SU-DHL-6 (cell line): Measurements from ENCODE around the gene TNFRSF11A.

ENCODE experiments used
- H2AFZ ChIP-seq: fragments of 200-600 bp; sonication (generic); 2 replicates; pipeline ENCODE4 v1.6.1; 2014; ENCODE audit warnings: low read depth, mild to moderate bottlenecking, moderate library complexity, mixed read lengths, antibody characterized with exemption, low read length; ENCODE audit not compliant: severe bottlenecking
- H3F3A ChIP-seq: fragments of 200-600 bp; shearing (Covaris generic); 2 replicates; pipeline ENCODE4 v1.6.0; 2016; ENCODE audit warnings: antibody characterized with exemption, mild to moderate bottlenecking; ENCODE audit not compliant: insufficient read depth
- H3K27ac ChIP-seq: fragments of 200-600 bp; sonication (generic); 2 replicates; pipeline ENCODE4 v1.5.1; 2016; ENCODE audit warnings: low read depth, mild to moderate bottlenecking, low read length, moderate library complexity, mixed read lengths
- H3K27me3 ChIP-seq: fragments of 200-600 bp; sonication (generic), shearing (Covaris generic); 2 replicates; pipeline ENCODE4 v1.6.0; 2014; ENCODE audit warnings: mild to moderate bottlenecking, low read length
- H3K36me3 ChIP-seq: fragments of 200-600 bp; sonication (generic); 2 replicates; pipeline ENCODE4 v1.6.1; 2014; ENCODE audit warnings: mild to moderate bottlenecking, low read length, mixed read lengths
- H3K4me2 ChIP-seq: fragments of 300-600, 200-600 bp; shearing (Covaris generic), sonication (generic); 2 replicates; pipeline ENCODE4 v1.6.0; 2014; ENCODE audit warnings: low read length, low read depth, mild to moderate bottlenecking; ENCODE audit not compliant: poor library complexity, severe bottlenecking
- H3K4me3 ChIP-seq: fragments of 200-600 bp; sonication (generic); 2 replicates; pipeline ENCODE4 v1.5.1; 2014; ENCODE audit warnings: antibody characterized with exemption, low read length, mild to moderate bottlenecking, mixed read lengths; ENCODE audit not compliant: insufficient read depth, poor library complexity, severe bottlenecking
- H3K79me2 ChIP-seq: fragments of 200-600 bp; sonication (generic); 2 replicates; pipeline ENCODE4 v1.6.1; 2014; ENCODE audit warnings: mild to moderate bottlenecking, low read length, moderate library complexity; ENCODE audit not compliant: insufficient read depth
- H3K9ac ChIP-seq: fragments of 200-600 bp; sonication (generic); 2 replicates; pipeline ENCODE4 v1.7.0; 2014; ENCODE audit warnings: mild to moderate bottlenecking, low read length
- H3K9me2 ChIP-seq: fragments of 200-600 bp; sonication (generic); replicated peaks from 2 replicates; pipeline ENCODE4 v1.6.1; 2014; ENCODE audit warnings: low read length; ENCODE audit not compliant: insufficient read depth
- H3K9me3 ChIP-seq: fragments of 200-600 bp; sonication (generic); 2 replicates; pipeline ENCODE4 v1.6.1; 2014; ENCODE audit warnings: low read length, mixed read lengths; ENCODE audit not compliant: insufficient read depth
- H4K20me1 ChIP-seq: fragments of 200-600 bp; sonication (generic); 2 replicates; pipeline ENCODE4 v1.6.1; 2014; ENCODE audit warnings: low read depth, mild to moderate bottlenecking, antibody characterized with exemption, low read length, moderate library complexity, mixed read lengths
- EZH2phosphoT487 ChIP-seq: fragments of 200-600 bp; sonication (generic), shearing (Covaris generic); conservative IDR thresholded peaks from 2 replicates; pipeline ENCODE4 v1.6.1; 2018; ENCODE audit warnings: mild to moderate bottlenecking, antibody characterized with exemption, low read length, moderate library complexity, mixed read lengths
- TF ChIP-seq, protein P1 (sequence below): fragments of 200-600 bp; sonication (generic); IDR thresholded peaks from one replicate; pipeline ENCODE4 v1.5.1; 2017; ENCODE audit warnings: antibody characterized with exemption, mild to moderate bottlenecking, low read length, moderate library complexity; ENCODE audit not compliant: insufficient read depth, poor library complexity, severe bottlenecking

Gene TNFRSF11A

DNA sequence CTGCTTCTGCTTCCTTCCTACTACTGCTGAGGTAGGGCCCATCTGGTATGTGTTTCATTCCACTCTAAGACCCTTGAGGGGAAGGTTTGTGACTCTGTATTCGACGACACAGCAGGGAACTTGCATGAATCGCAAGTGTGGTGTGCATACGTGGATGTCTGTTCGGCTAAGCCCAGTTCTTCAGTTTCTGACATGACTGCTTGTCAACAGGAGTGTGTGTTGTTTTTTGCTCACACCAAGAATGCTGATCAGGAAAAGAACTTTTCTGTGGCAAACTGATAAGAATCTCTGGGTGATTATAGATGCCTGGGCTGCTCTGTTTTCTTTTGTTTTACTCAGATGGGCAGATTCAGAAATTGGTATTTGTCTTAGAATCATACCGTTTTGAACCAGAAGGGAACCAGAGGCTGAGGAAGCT lies 22.0 kb downstream of the TNFRSF11A start:
- no peak overlapping the region for H2AFZ ChIP-seq
- no peaks in the 10 kb centered on the region for H3K9me2 ChIP-seq
- no peaks in the 10 kb centered on the region for H4K20me1 ChIP-seq
- no peak overlapping the region for H3K4me3 ChIP-seq
- H3K27ac ChIP-seq = no peak overlapping the region
- H3K4me2 ChIP-seq = no peak overlapping the region
- no peaks in the 10 kb centered on the region for H3K79me2 ChIP-seq
- H3K9me3 ChIP-seq = no peaks in the 10 kb centered on the region
- no peaks in the 10 kb centered on the region for H3K36me3 ChIP-seq
- no peak overlapping the region for H3K9ac ChIP-seq
- H3F3A ChIP-seq = no peaks in the 10 kb centered on the region
- no peaks in the 10 kb centered on the region for H3K27me3 ChIP-seq
- TF ChIP-seq, protein P1, sequence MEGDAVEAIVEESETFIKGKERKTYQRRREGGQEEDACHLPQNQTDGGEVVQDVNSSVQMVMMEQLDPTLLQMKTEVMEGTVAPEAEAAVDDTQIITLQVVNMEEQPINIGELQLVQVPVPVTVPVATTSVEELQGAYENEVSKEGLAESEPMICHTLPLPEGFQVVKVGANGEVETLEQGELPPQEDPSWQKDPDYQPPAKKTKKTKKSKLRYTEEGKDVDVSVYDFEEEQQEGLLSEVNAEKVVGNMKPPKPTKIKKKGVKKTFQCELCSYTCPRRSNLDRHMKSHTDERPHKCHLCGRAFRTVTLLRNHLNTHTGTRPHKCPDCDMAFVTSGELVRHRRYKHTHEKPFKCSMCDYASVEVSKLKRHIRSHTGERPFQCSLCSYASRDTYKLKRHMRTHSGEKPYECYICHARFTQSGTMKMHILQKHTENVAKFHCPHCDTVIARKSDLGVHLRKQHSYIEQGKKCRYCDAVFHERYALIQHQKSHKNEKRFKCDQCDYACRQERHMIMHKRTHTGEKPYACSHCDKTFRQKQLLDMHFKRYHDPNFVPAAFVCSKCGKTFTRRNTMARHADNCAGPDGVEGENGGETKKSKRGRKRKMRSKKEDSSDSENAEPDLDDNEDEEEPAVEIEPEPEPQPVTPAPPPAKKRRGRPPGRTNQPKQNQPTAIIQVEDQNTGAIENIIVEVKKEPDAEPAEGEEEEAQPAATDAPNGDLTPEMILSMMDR = no peak
- no peak for TF ChIP-seq EZH2phosphoT487

DNA sequence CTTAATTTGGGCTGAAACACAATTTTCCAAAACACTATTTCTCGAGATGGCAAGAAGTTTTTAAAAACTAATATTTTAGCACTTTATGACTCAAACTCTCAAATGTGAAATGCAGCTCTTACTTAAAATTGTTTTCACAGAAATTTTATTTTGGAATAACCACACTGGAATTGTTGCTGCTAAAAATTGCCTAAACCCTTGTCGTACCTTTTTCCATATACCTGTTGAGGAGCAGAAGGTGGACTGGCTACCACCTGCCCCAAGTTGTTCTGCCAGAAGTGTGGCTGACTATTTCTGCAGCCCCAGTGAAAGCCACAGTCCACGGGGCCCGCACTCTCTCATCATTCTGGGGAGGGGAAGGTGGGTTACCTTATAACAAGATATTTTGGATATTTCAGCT lies 23.4 kb downstream of the TNFRSF11A start:
- no peaks in the 10 kb centered on the region for H3K27me3 ChIP-seq
- H3F3A ChIP-seq = no peaks in the 10 kb centered on the region
- H3K79me2 ChIP-seq = no peaks in the 10 kb centered on the region
- H3K9me3 ChIP-seq = no peaks in the 10 kb centered on the region
- no peak for TF ChIP-seq EZH2phosphoT487
- TF ChIP-seq, protein P1 = no peak
- no peak overlapping the region for H3K4me3 ChIP-seq
- H3K27ac ChIP-seq = no peak overlapping the region
- H3K9ac ChIP-seq = no peak overlapping the region
- H2AFZ ChIP-seq = no peak overlapping the region
- H3K36me3 ChIP-seq = no peaks in the 10 kb centered on the region
- H3K9me2 ChIP-seq = no peaks in the 10 kb centered on the region
- H4K20me1 ChIP-seq = no peaks in the 10 kb centered on the region
- no peak overlapping the region for H3K4me2 ChIP-seq

- H3K4me3 ChIP-seq = no peak overlapping the region
- no peaks in the 10 kb centered on the region for H3K9me2 ChIP-seq
- no peaks in the 10 kb centered on the region for H3F3A ChIP-seq
- no peak overlapping the region for H3K4me2 ChIP-seq
- no peaks in the 10 kb centered on the region for H3K27me3 ChIP-seq
- H4K20me1 ChIP-seq = no peaks in the 10 kb centered on the region
- H3K9ac ChIP-seq = no peak overlapping the region
- no peak overlapping the region for H2AFZ ChIP-seq
- H3K27ac ChIP-seq = no peak overlapping the region
- no peaks in the 10 kb centered on the region for H3K79me2 ChIP-seq
- no peak for TF ChIP-seq EZH2phosphoT487
- TF ChIP-seq, protein P1 = no peak
- no peaks in the 10 kb centered on the region for H3K9me3 ChIP-seq
- H3K36me3 ChIP-seq = no peaks in the 10 kb centered on the region
Observed at GRCh38 chr18:62353170-62353569, 28.1 kb downstream of the TNFRSF11A start.

DNA sequence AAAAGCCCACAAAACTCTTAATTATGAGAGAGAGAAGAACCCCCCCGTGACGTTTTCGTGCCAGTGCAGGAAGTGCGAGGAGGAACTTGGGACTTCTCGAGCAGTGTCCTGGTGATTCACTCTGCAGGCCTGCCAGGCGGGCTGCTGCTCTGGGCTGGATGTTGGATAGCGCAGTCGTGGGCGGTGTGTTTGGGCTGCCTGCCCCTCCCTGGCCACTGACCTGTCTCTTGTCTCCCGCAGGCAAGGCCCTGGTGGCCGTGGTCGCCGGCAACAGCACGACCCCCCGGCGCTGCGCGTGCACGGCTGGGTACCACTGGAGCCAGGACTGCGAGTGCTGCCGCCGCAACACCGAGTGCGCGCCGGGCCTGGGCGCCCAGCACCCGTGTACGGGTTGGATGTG lies 29.0 kb downstream of the TNFRSF11A start:
- H3K27ac ChIP-seq = no peak overlapping the region
- no peak overlapping the region for H3K9ac ChIP-seq
- no peaks in the 10 kb centered on the region for H3K27me3 ChIP-seq
- H3F3A ChIP-seq = no peaks in the 10 kb centered on the region
- H3K36me3 ChIP-seq = no peaks in the 10 kb centered on the region
- no peak overlapping the region for H3K4me3 ChIP-seq
- no peaks in the 10 kb centered on the region for H3K9me2 ChIP-seq
- H3K4me2 ChIP-seq = no peak overlapping the region
- no peak for TF ChIP-seq EZH2phosphoT487
- TF ChIP-seq, protein P1 = no peak
- no peak overlapping the region for H2AFZ ChIP-seq
- no peaks in the 10 kb centered on the region for H4K20me1 ChIP-seq
- no peaks in the 10 kb centered on the region for H3K79me2 ChIP-seq
- no peaks in the 10 kb centered on the region for H3K9me3 ChIP-seq
